DMS53 treated with DMSO at 0.1 percent for 48 hours (cell line): Measurements from ENCODE around the gene ADGRG1.
A peak's percentile ranks its signal among the peaks of the same experiment; 100 is the strongest.
"Not testable (repeated sequence)": the region's sequence is repeated elsewhere in the genome, so short reads cannot be mapped to it uniquely, and the experiment has no call there.

Experiments used
- DNase-seq: peaks from one replicate; lab custom pipeline; 2025; ENCODE audit not compliant: unreplicated experiment; lab: John Stamatoyannopoulos, UW

The ADGRG1 gene

DNA sequence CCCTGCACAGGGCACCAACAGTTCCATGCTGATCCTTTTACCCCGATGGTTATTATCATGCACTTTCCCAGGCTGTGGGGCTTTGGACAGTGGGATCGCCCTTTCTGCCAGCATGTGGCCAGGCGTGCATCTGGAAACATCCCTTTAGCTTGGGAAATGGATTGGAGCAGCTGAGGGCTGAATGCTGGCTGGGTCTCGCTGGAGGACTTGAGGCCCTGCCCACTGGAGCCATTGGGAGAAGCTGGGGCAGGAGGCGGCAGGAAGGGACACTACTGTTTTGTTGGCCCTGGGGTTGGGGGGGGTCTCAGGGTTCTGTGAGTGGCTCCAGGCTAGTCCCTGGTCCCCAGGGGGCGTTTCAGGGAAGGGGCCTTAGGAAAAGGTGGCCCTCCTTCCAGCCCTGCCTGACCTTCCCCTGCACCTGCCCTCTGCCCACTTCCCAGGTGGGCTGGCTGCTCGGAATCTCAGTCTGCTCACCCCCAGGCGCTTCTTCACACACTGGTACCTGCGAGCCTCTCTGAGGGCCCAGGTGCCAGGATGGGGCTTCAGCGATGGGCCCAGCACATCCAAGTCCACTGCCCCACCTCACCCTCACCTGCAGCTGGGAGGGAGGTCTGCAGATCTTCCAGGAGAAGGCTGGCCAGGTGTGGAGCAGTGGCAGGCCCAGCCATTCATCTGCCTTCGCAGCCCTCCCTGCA, 38.1 kb downstream of the ADGRG1 start:
- no peak for DNase-seq

GRCh38 chr16:57667048-57667525, 38.7 kb downstream of the ADGRG1 start:
- no peak for DNase-seq

GRCh38 chr16:57667526-57668262, 39.3 kb downstream of the ADGRG1 start:
- DNase-seq = no peak

DNA sequence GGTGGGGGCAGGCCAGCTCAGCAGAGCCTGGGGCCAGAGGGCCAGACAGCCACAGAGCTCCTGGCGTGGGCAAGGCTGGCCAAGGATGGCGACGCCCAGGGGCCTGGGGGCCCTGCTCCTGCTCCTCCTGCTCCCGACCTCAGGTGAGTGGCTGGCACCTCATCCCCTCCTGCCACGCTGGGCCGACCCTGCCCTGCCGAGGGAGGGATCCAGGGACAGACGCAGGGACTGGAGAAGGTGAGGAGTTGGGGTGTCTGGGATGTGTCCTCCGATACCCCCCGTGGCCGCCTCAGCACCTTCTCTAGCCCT, 39.8 kb downstream of the ADGRG1 start, which contains the start of gene ADGRG3:
ADGRG3 (plus strand) TSS at position 44 of the 309 bp plus-strand sequence; CDS start at position 86, 42 bp downstream.
- DNase-seq = no peak

- DNase-seq = no peak
Measured at GRCh38 chr16:57668630-57669475, 40.4 kb downstream of the ADGRG1 start.

DNA sequence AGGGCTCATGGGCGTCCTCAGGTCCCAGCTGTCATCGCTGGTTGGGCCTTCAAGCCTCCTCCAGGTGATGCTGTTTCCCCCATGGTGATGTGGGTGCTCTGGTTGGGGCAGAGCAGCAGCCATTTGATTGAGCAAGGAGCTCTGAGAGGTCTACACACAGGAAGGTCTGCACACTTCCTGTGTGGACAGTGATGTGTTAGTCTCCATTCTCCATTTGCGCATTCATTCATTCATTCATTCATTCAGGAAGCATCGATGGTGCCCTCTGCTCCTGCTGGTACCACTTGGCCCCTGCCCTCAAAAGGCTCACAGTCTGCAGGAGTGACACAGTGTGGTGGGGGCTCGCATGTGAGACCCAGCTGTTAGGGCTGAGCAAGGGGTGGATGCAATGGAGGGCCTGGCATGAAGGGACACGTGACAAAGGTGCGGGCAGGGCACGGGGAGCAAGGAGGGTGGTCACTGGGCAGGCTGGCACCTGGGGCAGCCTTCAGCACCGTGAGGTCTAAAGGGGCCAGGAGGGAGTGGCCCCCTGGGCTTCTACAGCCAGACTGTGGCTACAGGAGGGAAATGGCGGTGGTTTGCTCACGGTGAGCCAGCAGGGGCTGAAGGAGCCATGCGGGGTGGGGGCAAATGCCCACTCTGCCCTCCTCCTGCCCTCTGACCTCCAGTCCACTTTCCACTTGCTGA, 41.2 kb downstream of the ADGRG1 start:
- no peak for DNase-seq

GRCh38 chr16:57670196-57670595, 41.8 kb downstream of the ADGRG1 start:
- no peak for DNase-seq

DNA sequence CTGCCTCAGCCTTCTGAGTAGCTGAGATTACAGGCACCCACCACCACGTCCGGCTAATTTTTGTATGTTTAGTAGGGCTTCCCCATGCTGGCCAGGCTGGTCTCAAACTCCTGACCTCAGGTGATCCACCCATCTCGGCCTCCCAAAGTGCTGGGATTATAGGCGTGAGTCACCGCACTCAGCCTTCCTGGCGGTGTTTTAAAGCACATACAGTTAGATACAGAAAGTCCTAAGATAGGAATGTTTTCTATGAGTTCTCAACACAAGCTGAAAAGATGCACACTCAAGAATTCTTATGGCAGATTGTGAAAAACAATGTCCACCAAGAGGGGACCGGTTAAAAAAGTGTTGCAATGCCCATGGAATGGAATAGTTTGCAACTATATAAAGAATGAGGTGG, 43.0 kb downstream of the ADGRG1 start:
- DNase-seq = not testable (repeated sequence)

DNA sequence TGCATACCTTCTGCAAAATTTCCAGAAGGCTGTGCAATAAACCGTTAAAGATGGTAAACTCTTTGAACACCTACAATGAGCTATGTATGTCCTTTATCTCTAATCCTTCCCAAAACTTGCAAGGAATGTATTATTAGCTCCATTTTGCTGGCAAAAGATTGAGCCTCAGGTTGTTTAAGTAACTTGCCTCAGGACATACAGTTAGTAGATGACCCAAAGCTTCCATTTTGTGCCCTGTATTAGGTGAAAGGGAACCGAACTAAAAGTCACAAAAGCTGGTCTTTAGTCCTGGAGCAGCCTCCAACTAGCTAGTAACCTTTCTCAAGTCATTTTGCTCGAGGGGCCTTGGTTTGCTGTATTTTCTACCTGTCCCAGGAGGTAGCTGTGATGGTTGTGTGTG, 44.0 kb downstream of the ADGRG1 start:
- DNase-seq = no peak

GRCh38 chr16:57672824-57673223, 44.4 kb downstream of the ADGRG1 start:
- no peak for DNase-seq

GRCh38 chr16:57675741-57676551, 47.5 kb downstream of the ADGRG1 start:
- DNase-seq = no peak

GRCh38 chr16:57676553-57677085, 48.2 kb downstream of the ADGRG1 start:
- no peak for DNase-seq

DNA sequence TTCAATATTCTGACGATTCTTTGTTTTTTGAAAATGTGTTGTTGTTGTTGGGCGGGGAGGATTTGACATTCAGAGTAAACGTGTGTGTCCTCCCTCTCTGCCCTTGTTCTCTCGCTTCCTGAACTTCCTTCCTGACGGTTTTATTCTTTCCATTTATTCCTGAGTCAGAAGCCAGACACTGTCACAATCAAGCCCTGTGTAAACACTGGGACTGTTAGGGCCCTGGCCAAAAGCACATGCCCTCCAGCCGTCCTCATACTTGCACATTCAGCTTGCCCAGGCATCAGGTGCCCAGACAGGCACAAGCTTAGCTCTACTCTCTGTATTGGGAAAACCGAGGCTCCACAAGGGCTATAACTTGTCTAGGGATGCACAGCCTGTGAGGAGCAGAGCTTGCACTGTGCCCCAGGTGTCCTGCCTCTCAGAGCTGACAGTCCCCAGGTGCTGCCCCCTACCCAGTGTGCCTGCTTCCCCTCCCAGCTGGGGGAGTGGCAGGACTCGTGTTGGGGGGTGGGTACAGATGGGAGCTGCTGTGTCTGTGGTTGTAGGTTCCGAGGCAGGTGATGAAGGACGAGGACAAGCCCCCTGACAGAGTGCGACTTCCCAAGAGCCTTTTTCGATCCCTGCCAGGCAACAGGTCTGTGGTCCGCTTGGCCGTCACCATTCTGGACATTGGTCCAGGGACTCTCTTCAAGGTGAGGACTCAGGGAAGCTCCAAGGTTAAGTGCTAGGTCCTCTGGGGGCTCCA, 49.4 kb downstream of the ADGRG1 start:
- peak; percentile 44 for DNase-seq

GRCh38 chr16:57679016-57679415, 50.6 kb downstream of the ADGRG1 start:
- DNase-seq = no peak

DNA sequence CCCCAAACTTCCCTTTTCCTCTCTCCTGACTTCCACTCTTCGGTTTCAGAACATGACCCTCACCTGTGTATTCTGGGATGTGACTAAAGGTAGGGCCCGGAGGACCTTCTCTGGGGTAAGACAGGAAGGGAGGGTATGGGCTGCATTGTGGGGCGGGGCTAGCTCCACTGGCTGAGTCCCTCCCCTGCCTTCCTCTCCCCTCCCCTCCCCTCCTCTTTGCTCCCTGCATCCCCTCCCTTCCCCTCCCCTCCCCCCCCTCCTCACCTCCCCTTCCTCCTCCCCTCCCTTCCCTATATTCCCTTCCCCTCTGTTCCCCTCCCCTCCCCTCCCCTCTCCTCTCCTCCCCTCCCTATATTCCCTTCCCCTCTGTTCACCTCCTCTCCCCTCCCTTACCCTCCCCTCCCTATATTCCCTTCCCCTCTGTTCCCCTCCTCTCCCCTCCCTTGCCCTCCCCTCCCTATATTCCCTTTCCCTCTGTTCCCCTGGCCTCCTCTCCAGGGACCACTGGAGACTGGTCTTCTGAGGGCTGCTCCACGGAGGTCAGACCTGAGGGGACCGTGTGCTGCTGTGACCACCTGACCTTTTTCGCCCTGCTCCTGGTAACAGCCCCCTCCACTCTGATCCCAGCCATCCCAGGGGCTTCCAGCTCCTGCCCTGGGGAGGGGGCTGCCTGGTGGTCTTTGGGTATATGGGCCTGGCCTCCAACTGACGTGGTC, 51.5 kb downstream of the ADGRG1 start:
- DNase-seq = no peak

- no peak for DNase-seq
Measured at GRCh38 chr16:57680842-57681375, 52.5 kb downstream of the ADGRG1 start.

DNA sequence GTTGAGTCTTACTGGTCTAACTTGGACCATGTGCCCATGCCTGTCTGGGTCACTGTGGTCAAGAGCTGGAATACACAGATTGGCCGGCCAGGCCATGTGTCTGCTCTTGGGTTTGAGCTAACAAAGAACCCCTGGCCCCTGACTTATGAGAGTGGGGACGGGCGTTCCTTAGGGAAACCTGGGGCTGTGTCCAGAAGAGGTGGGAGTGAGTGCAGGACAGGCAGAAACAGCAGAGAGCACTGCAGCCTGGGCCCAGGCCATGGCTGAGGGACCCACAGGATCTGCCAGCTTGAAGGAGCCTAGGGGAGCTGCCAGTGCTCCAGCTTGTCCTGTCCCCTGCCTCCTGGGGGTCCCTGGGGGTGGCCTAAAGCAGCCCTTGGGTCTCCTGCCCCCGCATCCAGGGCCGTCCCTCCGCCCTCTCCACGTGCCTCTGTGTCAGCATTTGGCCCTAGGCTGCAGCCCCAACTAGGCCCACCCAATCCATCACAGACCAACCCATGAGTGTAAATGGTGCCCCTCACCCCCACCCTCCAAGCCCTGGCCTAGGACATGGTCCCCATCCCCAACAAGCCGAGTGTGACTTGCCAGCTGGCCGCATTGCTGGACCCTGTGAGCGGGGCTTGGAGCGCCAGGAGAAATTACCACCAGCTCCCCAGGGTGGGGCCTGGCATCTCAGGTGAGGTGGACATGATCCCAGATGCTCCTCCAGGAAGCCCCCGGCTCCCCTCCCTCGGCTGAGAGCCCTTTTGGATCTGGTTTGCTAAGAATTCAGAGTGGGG, 53.7 kb downstream of the ADGRG1 start:
- no peak for DNase-seq
